Left ventricle myocardium superior (tissue), 1 donor: Measurements from ENCODE around the gene PYGM. TPM values are rescaled to one million over a fixed set of nuclear protein-coding genes. Genes with fewer than 3 reads are reported as not detected.
A peak's percentile ranks its signal among the peaks of the same experiment; 100 is the strongest.

Experiments used
- ATAC-seq: fragments of 200-7000 bp; cut with Tn5 transposase; one replicate; pipeline ENCODE4 v1.9.1; 2020; ENCODE audit warnings: mild to moderate bottlenecking, moderate library complexity
- DNase-seq: peaks from one replicate; pipeline ENCODE4 v3.0.0-alpha.2; 2020
- intact Hi-C: fragments of 100-400 bp; cut with micrococcal nuclease; formaldehyde crosslinking; loops from one replicate; pipeline ENCODE4 v1.11.0; 2022
- total RNA-seq: library from RNA; stranded (reverse); fragmentation: NEBNext Ultra II Directional; extraction: Animal tissue kit (Norgen Biotek cat#: 25700); gene quantifications from one replicate; pipeline ENCODE4 v1.2.1, GENCODE V29; 2021
- donor health status: DM: no; HTN: yes; CAD: no; lungs with severe emphysema.

Gene PYGM
- total RNA-seq, 1 donor from 2014 or later = 175 TPM

DNA sequence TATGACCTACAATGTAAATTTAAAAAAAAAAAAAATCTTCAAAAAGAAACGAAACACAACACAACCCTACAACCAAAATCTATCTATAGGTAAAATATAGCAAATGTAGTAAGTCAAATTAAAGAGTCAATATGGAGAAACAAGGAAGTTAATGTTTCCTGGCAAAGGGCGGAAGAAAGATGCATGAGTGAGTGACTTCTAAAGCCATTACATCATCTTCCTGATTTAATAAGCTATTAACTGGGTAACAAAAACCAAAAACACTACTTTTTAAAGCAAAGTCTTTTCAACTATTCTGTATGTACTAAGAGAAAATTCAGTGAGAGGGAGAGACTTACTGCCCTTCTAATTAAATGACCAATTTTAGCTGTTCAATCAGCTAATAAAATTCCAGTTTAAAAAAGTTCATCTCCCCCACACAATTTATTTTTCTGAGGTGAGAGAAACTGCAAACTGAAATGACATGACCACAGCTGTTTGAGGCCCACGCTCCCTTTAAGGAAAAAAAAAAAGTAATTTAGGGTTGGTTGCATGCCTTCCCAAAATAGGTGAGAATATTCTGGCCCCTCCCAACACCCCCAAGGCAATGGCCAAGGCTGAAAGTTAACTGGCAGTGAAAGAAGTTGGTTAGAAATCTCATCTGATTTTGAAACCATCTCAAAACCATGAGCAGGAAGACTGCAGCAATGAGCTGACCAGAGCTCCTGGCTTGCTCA, 12.7 kb upstream of the PYGM start:
- no peak for ATAC-seq
- intact Hi-C loops = no loop called here
- no peak for DNase-seq

DNA sequence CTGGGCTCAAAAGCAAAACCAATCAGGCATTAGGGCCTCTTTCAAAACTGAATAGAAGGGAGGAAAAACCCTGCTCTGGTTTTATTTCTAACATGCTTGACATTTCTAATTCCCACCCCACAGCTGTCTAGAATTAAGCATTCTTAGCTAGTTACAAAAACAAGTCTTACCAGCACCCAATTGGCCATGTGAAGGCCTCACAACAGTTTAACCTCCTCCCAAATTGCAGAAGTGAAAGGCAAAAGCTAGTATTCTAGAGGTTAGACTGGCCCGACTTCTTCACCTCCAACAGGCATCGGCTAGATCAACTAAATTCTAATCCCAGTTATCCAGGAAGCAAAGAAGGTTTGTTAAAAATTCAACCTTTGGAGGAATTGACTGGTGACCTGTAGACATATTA, 12.1 kb upstream of the PYGM start:
- no peak for DNase-seq
- no peak for ATAC-seq
- intact Hi-C loops = no loop called here

DNA sequence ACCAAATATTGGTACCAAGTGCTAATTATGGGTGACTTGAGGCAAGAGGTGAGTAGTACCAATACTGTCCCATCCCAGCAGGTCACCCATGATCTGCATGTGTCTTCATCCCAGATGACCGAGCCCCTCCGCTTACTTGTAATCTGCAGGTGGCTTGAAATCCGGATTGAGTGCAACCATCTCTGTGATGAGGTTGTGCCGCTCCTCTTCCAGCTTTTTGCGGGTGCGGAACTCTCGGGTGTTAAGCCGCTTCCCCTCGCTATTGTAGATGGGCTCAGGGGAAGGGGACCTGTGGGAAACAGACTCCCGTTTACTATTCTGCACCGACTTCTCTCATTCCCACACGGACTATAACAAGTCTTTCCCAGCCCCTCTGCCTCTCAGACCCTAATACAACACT, 10.3 kb upstream of the PYGM start:
- DNase-seq = no peak
- intact Hi-C loops = no loop called here

DNA sequence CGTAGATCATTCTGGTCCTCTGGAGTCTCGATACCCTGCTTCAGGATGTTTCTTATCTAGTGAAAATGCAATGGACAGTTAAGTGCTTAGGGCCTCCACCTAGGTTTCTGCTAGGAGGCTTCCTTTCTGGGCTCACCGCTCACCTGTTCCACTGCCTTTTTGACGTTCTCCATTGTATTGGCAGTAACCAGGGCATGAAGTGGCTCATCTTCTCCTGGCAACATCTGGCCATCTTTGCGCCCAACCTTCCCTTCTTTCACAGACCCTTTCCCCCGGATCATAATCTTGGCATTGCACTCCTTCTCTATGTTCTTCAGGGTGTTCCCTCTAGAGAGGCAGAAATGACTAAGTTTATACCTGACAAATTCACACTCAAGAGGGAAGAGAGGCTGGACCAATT, 9.5 kb upstream of the PYGM start:
- DNase-seq = no peak
- ATAC-seq = no peak
- intact Hi-C loops = no loop called here

More for the DNA sequence above, 10.3 kb upstream of the PYGM start:
- ATAC-seq = no peak

DNA sequence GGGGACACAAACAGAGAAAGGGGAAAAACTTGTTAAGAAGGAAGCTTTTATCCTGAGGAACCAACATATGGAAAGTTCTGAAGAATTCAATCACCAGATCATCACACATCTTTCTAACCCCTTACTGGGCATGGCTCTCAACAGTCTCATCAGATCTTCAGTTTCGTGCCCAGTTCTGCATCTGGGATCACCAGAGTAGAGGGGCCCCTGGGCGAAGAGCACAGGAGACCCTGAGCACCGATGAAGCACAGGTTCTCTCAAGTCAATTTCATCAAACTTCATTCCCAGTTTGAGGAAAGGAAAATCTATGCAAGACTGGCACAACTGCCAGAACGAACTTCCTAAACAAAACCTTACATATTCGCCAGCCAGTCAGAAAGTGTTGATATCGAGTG, 8.5 kb upstream of the PYGM start:
- ATAC-seq (no peak), DNase-seq (no peak)
- intact Hi-C loops = no loop called here

DNA sequence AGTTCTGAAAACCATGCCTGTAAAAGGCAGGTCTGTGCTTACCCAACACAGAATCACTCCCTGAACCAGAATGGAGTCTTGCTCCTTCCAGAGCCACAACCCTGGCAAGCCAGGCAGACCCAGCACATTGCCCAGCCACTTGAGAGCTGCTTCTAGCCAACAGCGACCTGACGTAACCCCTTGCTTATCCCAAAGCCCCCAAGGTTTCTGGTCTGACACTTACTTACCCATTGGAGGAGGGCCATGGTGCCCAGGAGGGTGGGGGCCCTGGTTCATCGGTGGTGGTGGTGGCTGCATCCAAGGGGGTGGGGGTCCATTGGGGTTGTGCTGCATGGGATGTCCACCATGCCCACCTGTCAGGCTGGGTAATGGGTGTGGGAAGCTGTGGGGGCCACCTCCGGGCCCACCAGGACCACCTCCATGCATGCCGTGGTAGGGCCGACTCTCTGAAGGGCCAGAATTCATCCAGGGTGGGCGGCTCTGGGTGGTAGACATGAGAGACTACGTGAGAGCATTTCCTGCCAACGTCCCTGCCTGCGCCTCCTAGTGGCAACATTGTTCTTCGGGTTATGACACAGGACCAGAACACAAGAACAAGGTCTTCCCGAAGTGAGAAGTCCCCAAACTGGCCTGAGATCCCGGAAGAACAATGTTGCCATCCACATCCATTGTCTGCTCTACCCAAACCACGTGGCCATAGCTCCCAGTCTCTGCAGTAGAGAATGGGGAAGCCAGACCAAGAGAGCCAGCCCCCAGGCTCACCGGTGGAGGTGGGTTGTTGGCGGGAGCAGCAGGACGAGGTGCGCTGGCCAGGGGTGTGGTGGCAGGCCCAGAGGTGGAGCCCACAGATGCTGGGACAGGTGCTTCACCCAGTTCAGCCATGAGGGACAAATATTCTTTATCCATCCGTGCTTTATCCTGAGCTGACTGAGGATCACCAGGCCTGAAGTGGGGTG, 7.8 kb upstream of the PYGM start:
- DNase-seq (peak; percentile 73), ATAC-seq (peak; percentile 7)
- intact Hi-C loops = no loop called here

DNA sequence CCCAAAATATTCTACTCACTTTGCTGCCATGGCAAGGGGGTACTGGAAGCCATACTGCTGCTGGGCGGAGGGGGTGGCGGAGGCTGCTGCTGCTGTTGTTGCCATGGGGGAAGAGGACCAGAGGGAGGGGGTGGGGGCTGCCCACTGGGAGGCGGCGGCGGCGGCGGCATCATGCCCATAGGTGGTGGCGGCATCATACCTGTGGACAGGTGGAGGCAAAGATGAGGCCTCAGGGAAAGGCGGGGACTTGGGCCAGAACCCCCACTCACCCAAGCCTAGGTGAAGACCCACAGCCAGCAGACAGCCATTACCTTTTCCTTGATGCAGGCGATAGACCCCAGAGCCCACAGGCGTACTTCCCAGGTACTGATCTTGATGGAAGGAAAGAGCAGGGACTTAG, 7.1 kb upstream of the PYGM start:
- intact Hi-C loops = no loop called here

DNA sequence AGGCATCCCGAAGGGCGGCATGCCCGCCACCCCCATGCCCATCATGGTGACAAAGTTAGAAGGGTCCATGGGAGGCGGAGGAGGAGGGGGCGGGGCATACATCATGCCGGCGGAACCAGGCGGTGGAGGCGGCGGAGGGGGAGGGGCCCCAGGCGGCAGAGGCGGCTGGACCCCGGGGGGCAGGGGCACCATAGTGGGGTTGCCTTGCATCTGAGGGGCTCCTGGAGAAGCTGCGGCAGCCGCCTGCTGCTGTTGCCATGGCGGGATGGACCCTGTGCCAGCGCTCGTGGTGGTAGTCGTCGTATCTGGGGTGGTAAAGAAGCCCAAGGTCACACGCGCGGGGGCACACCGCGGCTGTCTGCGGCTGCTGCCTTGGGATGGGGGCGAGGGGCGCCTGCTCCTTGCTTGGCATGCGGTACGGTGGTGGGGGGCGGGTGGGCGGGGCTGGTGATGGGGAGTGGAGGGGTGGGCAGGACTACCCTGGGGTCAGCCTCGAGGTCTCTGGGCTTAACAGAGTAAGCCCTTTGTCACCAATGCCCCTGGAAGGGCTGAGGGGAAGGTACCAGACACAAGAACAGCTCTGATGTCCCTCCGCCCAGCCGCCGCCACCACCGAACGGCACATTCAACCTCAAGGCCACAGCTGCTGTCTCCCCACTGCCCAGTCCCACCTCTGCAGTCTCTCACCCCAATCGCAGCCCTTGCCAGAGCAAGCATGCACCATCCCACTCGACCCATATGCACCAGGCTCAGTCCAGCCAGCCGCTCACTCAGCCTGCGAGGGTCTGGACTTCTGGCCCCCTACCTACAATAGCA, 6.3 kb upstream of the PYGM start:
- ATAC-seq (no peak), DNase-seq (peak; percentile 39)
- intact Hi-C loops = no loop called here

More for the DNA sequence above, 7.1 kb upstream of the PYGM start:
- ATAC-seq = no peak
- peak; percentile 25 for DNase-seq

DNA sequence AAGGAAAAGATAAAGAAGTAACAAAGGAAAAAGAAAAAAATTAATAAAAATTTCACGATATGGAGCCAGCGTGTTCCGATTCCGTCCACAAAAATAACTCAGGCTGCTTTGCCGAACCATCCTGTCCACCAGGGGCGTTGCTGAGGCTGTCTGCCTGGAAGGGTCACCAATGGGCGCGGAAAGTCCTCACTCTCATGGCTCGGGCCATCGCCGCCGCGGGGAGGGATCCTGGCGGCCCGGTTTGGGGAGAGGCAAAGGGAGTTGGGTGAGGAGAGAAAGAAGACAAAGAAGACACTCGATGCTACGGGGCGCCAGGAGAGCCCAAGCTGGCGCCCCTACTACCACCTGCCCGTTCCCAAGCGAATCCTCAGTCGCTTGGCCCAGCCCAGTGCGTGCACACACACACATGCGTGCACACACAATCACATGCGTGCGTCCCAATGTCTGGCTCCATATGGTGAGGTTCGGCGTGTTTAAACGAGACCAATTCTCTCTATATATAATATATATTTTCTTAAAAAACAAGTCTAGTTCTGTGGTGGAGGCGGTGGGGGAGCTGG, 5.6 kb upstream of the PYGM start:
- DNase-seq (no peak), ATAC-seq (no peak)
- intact Hi-C loops = no loop called here

DNA sequence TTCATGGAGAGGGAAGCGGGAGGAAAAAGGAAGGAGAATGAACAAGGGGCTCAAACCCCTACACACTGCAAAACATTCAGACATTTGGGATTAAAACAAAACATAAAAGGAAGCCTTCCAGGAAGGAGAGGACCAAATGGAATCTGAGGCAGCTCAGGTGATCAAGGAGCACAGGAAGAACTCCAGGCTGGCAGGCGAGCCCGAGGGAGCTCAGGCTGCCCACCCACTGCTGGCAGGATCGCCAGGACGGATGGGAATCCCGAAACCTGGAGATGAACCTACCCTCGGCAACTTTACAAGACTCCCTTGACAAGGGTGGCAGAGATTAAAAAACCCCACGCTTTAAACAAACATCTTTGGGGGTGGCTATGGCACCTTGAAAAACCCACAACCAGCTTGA, 5.0 kb upstream of the PYGM start:
- intact Hi-C loops = no loop called here
- ATAC-seq (no peak), DNase-seq (no peak)

DNA sequence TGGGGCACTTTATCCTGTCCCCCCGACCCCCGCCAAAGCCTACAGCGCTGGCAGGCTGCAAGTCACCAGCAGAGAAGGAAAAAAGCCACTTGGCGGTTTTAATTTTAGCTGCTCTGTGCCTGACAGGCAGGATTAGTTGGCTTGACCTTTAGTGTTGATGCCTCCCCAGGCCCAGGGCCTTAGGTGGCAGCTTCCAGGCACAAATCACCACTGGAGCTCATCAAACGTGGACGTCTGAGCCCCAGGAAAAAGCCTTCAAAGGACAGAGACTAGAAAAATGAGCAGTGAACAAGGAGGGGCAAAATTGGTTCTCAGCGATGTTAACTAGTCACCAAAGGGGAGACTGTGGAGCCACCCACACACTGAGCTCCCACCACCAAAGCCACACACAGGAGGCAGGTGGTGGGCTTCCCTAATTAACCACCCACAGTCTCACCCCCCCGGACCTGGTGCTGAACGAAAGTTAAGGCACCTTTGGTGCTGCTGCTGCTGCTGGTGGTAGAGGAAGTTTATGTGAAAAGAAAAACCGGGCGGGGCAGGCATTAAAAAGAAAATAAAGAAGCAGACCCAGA, 4.4 kb upstream of the PYGM start:
- intact Hi-C loops = no loop called here
- ATAC-seq = peak; percentile 3
- DNase-seq = no peak

DNA sequence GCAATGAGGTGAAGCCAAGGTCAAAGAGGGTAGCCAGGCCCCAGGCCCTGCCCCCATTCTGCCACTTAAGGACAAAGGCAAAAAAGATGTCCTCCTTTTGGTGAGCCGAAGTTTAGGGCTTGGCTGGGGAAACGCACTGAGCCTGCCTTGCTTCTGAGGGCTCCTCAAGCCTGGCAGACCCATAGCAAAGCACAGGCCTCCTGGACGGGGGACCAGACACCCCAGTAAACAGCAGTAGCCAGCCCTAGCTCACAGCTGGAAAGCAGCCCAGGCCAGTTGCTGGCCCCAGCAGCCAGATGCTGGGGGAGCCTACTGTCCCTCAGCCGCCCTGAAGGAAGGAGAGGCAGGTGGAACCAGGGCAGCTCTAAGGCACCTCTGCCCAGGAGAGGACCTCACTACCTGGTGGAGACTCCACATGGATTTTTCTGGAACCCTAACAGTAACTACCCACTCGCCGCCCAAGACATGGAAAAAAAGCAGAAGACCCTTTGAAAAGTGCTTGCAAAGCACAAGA, 3.8 kb upstream of the PYGM start:
- DNase-seq (no peak), ATAC-seq (no peak)
- intact Hi-C loops = no loop called here

DNA sequence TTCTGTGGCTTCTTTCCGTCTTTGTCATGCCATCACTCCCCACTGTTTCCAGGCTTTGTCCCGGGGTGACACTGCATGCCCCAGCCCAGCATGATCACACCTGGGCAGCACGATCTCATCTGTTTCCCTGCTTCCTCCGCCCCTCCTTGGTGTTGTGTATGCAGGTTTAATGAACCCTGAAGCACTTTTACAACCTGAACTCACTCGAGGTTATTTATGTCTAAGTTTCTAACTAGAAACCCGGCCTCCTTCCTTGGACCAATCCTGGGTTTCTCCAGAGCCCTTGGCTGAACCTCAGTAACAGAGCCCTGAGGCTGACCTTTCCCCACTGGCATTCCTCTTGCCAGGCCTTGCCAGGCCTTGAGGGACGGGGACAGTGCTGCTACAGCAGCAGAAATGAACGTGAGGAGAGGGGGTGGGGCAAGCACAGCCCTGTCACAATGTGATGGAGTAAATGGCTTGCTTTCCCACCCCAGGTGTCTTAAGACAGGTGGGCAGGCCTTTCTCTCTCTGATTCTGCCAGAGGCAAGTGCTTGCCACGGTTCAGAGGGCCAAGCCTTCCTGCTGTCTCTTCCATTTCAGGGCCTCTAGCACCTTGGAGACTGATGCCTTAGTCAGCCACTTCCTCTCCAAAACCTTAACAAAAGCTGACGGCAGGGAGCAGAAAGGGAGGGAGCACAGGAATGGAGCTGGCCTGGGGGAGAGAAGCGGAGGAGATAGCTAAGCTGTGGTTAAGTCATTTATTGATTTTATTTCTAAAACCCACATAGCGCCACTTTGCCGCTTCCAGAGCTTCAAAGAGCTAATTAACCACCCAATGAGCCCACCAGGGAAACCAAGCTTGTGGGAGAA, 3.1 kb upstream of the PYGM start:
- ATAC-seq = peak; percentile 13
- intact Hi-C loops = no loop called here
- DNase-seq = peak; percentile 54

DNA sequence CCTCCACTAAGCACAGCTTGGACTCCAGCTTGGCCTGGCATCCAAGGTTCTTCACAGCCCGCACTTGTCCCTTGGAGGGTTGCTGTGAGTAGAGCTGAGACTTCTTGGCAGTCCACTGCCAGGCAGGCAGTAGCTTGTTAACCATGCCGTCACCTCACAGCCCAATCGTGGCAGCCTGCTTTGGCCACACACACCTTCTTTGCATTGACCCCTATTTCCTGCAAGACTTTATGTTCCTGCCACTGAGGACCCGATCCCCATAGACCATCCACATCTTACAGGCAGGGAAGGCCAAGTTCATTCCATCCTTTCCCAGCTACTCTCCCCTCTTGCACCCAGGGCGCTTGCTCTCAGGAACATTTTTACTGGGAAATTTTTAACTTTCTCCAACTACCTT, 2.5 kb upstream of the PYGM start:
- no peak for DNase-seq
- no peak for ATAC-seq
- intact Hi-C loops = no loop called here

DNA sequence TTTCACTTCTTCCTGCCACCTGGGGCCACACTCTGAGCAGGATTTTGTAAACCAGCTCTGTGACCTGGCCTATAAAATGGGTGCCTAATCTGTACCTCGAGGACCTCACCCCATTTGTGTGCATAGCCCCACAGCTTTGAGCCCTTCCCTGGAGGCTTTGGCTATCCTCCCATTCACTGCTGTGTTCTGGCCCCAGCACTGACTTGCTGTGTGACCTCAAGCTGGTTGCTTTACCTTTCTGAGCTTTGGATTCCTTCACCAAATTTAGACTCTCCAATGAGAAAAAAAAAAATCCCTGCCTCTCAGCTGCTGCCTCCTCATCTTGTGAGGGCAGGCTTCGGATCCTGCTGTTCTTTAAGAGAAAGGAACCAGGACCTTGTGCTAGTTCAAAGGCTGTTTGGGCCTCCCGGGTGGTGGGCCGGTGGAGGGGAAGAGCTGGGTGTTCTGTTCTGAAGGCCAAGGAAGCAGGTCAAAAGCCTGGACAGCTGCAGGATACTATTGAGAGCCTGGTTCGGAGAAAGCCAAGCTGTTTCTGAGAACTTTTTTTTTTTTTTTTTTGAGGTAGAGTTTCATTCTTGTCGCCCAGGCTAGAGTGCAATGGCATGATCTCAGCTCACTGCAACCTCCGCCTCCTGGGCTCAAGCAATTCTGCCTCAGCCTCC, 1.1 kb upstream of the PYGM start:
- ATAC-seq = no peak

DNA sequence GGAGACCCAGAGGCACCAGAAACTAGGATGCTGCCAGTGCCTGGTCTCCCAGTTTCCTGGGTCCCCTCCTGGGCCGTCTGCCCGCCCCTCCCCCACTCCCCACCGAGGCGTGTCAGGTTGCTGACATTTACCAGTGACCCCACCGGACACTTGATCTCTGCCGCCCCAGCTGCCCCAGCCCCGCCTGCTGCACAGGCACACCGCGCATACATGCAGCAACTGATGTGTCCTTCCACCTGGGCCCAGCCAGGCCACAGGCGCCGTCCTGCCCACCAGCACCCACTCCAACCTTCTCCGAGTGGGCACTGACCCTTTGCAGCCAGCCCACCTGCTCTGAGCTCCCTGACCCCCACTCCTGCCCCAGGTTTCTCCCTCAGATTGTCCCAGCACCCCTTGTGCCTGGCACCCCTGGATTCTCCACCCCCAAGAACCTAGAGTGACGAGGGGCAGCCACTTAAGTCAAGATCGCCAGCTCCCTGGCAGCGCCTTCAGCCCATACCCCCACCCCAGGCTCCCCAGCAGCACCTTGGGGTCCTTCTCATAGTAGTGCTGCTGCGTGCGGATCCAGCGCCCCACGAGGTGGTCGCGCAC, 548 bp downstream of the PYGM start:
- peak; percentile 59 for DNase-seq
- ATAC-seq = peak; percentile 25
- intact Hi-C loops = no loop called here

More for the DNA sequence above, 1.1 kb upstream of the PYGM start:
- DNase-seq = no peak
- intact Hi-C loops = no loop called here
